A549 (cell line): ENCODE data around the gene STX16. TPM values are rescaled to one million over a fixed set of nuclear protein-coding genes. Genes with fewer than 3 reads are reported as not detected.

Source experiments
- ATAC-seq, 2 experiments: fragments of 200-7000 bp in 1 of 2; fragments of >200 bp in 1 of 2; cut with Nextera tagmentation in 1 of 2; cut with Tn5 transposase in 1 of 2; 3 replicates each; pipeline versions ENCODE4 v1.8.0 to v1.9.1; 2018 to 2020; ENCODE audit warnings: mild to moderate bottlenecking in 1 of 2, moderate library complexity in 1 of 2
- CTCF ChIA-PET: fragments of 300-600 bp; sonication (Branson Sonifier 250); formaldehyde crosslinking; extraction: SDS; loops from one replicate; lab custom pipeline; 2021; ENCODE audit warnings: antibody characterized with exemption, inconsistent platforms; lab: Yijun Ruan, JAX
- POLR2A ChIA-PET: fragments of 350-600 bp; formaldehyde crosslinking; extraction: SDS; loops from one replicate; lab custom pipeline; 2021; ENCODE audit warnings: antibody characterized with exemption, inconsistent platforms; lab: Yijun Ruan, JAX
- DNase-seq, 2 experiments: peaks; one replicate each; pipeline versions ENCODE4 v3.0.0 to v3.0.0-alpha.2; 2011 to 2016; ENCODE audit warnings: low read depth in 1 of 2, low spot score in 1 of 2
- FAIRE-seq: peaks from 2 replicates; lab custom pipeline; 2011; peaks lifted over from hg19 to GRCh38; lab: Jason Lieb, UNC
- H3K27ac ChIP-seq, 2 experiments: fragments of >200 bp; sonication (Bioruptor Twin); formaldehyde crosslinking; 3 replicates each; pipeline ENCODE4 v1.5.1; 2016 to 2017
- H3K4me1 ChIP-seq: fragments of >200 bp; sonication (Bioruptor Twin); formaldehyde crosslinking; 3 replicates; pipeline ENCODE4 v1.6.1; 2016
- H3K4me2 ChIP-seq: fragments of >200 bp; sonication (Bioruptor Twin); formaldehyde crosslinking; 3 replicates; pipeline ENCODE4 v1.6.1; 2016
- H3K4me3 ChIP-seq: fragments of >200 bp; sonication (Bioruptor Twin); formaldehyde crosslinking; 3 replicates; pipeline ENCODE4 v1.5.1; 2016
- H3K9me3 ChIP-seq: fragments of >200 bp; sonication (Bioruptor Twin); formaldehyde crosslinking; 3 replicates; pipeline ENCODE4 v1.6.1; 2016
- ATOH8 ChIP-seq: fragments of 250-450 bp; sonication (Bioruptor Pico); IDR thresholded peaks from 2 replicates; pipeline ENCODE4 v1.5.0; 2020; ENCODE audit warnings: low read depth, mild to moderate bottlenecking, moderate library complexity
- BCL3 ChIP-seq: fragments of >200 bp; sonication (Bioruptor Twin); formaldehyde crosslinking; IDR thresholded peaks from 3 replicates; pipeline ENCODE4 v1.6.1; 2016
- BHLHE40 ChIP-seq: IDR thresholded peaks from 2 replicates; pipeline ENCODE4 v1.6.1; 2012; ENCODE audit warnings: low read depth, low read length, inconsistent platforms
- CBX8 ChIP-seq: fragments of 200-600 bp; sonication (generic); IDR thresholded peaks from 2 replicates; pipeline ENCODE4 v1.6.1; 2016
- CEBPB ChIP-seq, 2 experiments: fragments of >200 bp in 1 of 2; sonication (Bioruptor Twin) in 1 of 2; formaldehyde crosslinking in 1 of 2; IDR thresholded peaks; 2 replicates each; pipeline ENCODE4 v1.6.1; 2012 to 2016
- CHD2 ChIP-seq: fragments of 150-350 bp; IDR thresholded peaks from 2 replicates; pipeline ENCODE4 v1.6.1; 2014; ENCODE audit warnings: low read length; ENCODE audit not compliant: partially characterized antibody
- CHD4 ChIP-seq: fragments of 200-600 bp; sonication (generic); IDR thresholded peaks from 2 replicates; pipeline ENCODE4 v1.6.1; 2016; ENCODE audit warnings: antibody characterized with exemption, mild to moderate bottlenecking, borderline replicate concordance
- EHMT2 ChIP-seq: fragments of 200-600 bp; sonication (generic); IDR thresholded peaks from 2 replicates; pipeline ENCODE4 v1.6.1; 2016; ENCODE audit warnings: antibody characterized with exemption, low read depth, mild to moderate bottlenecking, moderate library complexity
- ELK1 ChIP-seq: fragments of 150-350 bp; IDR thresholded peaks from 2 replicates; pipeline ENCODE4 v1.6.1; 2014; ENCODE audit warnings: low read depth, mild to moderate bottlenecking, low read length
- FOSL2 ChIP-seq, 2 experiments: fragments of 450-650 bp in 1 of 2; fragments of >200 bp in 1 of 2; sonication (Bioruptor Twin) in 1 of 2; formaldehyde crosslinking; IDR thresholded peaks; 2 replicates each; pipeline versions ENCODE4 v1.5.0 to v1.6.1; 2016 to 2020; ENCODE audit warnings: mild to moderate bottlenecking in 1 of 2, moderate library complexity in 1 of 2
- FOXS1 ChIP-seq: fragments of 250-450 bp; sonication (Bioruptor Pico); IDR thresholded peaks from 2 replicates; pipeline ENCODE4 v1.5.0; 2020; ENCODE audit warnings: mild to moderate bottlenecking, moderate library complexity
- GATA3 ChIP-seq: IDR thresholded peaks from 2 replicates; pipeline ENCODE4 v1.6.1; 2012; ENCODE audit warnings: borderline replicate concordance
- HMGXB4 ChIP-seq: fragments of 250-450 bp; sonication (Bioruptor Pico); IDR thresholded peaks from 2 replicates; pipeline ENCODE4 v1.5.0; 2021; ENCODE audit warnings: mild to moderate bottlenecking, moderate library complexity, borderline replicate concordance
- HOXB13 ChIP-seq: fragments of 250-450 bp; sonication (Bioruptor Pico); IDR thresholded peaks from 2 replicates; pipeline ENCODE4 v1.5.0; 2020; ENCODE audit warnings: low read depth, mild to moderate bottlenecking, moderate library complexity
- HOXB5 ChIP-seq: fragments of 250-450 bp; sonication (Bioruptor Pico); IDR thresholded peaks from 2 replicates; pipeline ENCODE4 v1.5.0; 2020; ENCODE audit warnings: mild to moderate bottlenecking, moderate library complexity
- JUNB ChIP-seq: fragments of >200 bp; sonication (Bioruptor Twin); formaldehyde crosslinking; IDR thresholded peaks from 2 replicates; pipeline ENCODE4 v1.6.1; 2016
- MAZ ChIP-seq: fragments of 150-350 bp; IDR thresholded peaks from 2 replicates; pipeline ENCODE4 v1.6.1; 2014; ENCODE audit warnings: antibody characterized with exemption, low read depth, low read length, borderline replicate concordance
- POLR2AphosphoS2 ChIP-seq: conservative IDR thresholded peaks from 2 replicates; pipeline ENCODE4 v1.6.1; 2012; ENCODE audit warnings: low read length, improper control_type of control experiment, inconsistent platforms
- RARB ChIP-seq: fragments of 250-450 bp; sonication (Bioruptor Pico); IDR thresholded peaks from 2 replicates; pipeline ENCODE4 v1.8.0; 2021; ENCODE audit warnings: mild to moderate bottlenecking, moderate library complexity
- REST ChIP-seq: fragments of 200-600 bp; sonication (generic); IDR thresholded peaks from 2 replicates; pipeline ENCODE4 v1.6.1; 2016; ENCODE audit warnings: antibody characterized with exemption, mild to moderate bottlenecking, moderate library complexity
- RFX5 ChIP-seq: fragments of 450-650 bp; IDR thresholded peaks from 2 replicates; pipeline ENCODE4 v1.7.1; 2014; ENCODE audit warnings: antibody characterized with exemption, mild to moderate bottlenecking, moderate library complexity
- SMC3 ChIP-seq: fragments of >200 bp; sonication (Bioruptor Twin); formaldehyde crosslinking; IDR thresholded peaks from 3 replicates; pipeline ENCODE4 v1.6.1; 2018; ENCODE audit warnings: inconsistent platforms
- TP53 ChIP-seq: fragments of 250-450 bp; sonication (Bioruptor Pico); IDR thresholded peaks from 2 replicates; pipeline ENCODE4 v1.5.0; 2021; ENCODE audit warnings: mild to moderate bottlenecking, moderate library complexity
- ZNF302 ChIP-seq: fragments of 250-450 bp; sonication (Bioruptor Pico); IDR thresholded peaks from 2 replicates; pipeline ENCODE4 v1.9.0; 2021; ENCODE audit warnings: inconsistent platforms, mild to moderate bottlenecking, moderate library complexity
- ZSCAN20 ChIP-seq: fragments of 250-450 bp; sonication (Bioruptor Pico); IDR thresholded peaks from 2 replicates; pipeline ENCODE4 v1.8.0; 2022; ENCODE audit warnings: mild to moderate bottlenecking, moderate library complexity
- WGBS: methylation state at CpG from one replicate; pipeline ENCODE4 v1.1.6; 2017; ENCODE audit errors: missing lambda C conversion rate; 5-methylcytosine and 5-hydroxymethylcytosine counted together
- polyA plus RNA-seq, 4 experiments: library from polyadenylated mRNA; depleted of rRNA in 3 of 4; stranded (reverse); fragments of >200 nt; fragmentation: RNase III in 1 of 4; extraction: RNeasy Plus Mini Kit Qiagen cat#74134 plus additional on column Dnase treatment in 1 of 4; gene quantifications; 2 replicates in 3 of 4; 3 replicates in 1 of 4; pipeline ENCODE4 v1.2.3, GENCODE V29; 2011 to 2017

The STX16 gene
- polyA plus RNA-seq, 2 of the 4 experiments (the other 2 are of a cell fraction), result 68.5 to 71.6 TPM

- TF ChIP-seq HMGXB4 (CRISPR knock-in tag), result no peak
- TF ChIP-seq EHMT2, result no peak
- no peak for TF ChIP-seq TP53 (CRISPR knock-in tag)
- TF ChIP-seq GATA3, result no peak
Observed at GRCh38 chr20:58706975-58707681, 56.0 kb downstream of the STX16 start (continued).

- Histone ChIP-seq H3K4me2 (no peak overlapping the region), H3K27ac (no peak overlapping the region), H3K4me3 (no peak overlapping the region), H3K9me3 (no peaks in the 10 kb centered on the region), H3K4me1 (no peaks in the 10 kb centered on the region)
- DNase-seq (no peak), FAIRE-seq (no peak), ATAC-seq (no peak)
- POLR2A ChIA-PET, result no interaction called here
- no peak for TF ChIP-seq HOXB5 (CRISPR knock-in tag)
- TF ChIP-seq HOXB13 (CRISPR knock-in tag), result no peak
- TF ChIP-seq JUNB, result no peak
- TF ChIP-seq BCL3, result no peak
- no peak for TF ChIP-seq CHD4
- no peak for TF ChIP-seq RFX5
- TF ChIP-seq SMC3, result no peak
- no peak for TF ChIP-seq CEBPB (IDR thresholded peaks at IDR 0.05)
- WGBS, result 93% methylated on average over 10 of the region's 10 CpGs
- CTCF ChIA-PET, result interaction anchor here (0.6 to 1.1 kb wide), 2 partner anchors 134 to 474 kb away, joined by 3 read pairs; no protein-coding TSS in a partner anchor
Observed at GRCh38 chr20:58707770-58708169, 56.7 kb downstream of the STX16 start.

GRCh38 chr20:58708246-58708931 is 57.3 kb downstream of the STX16 start:
- CTCF ChIA-PET, result interaction anchor here (0.6 to 0.9 kb wide), 2 partner anchors 25 to 133 kb away, joined by 3 read pairs; no protein-coding TSS in a partner anchor
- TF ChIP-seq CEBPB (IDR thresholded peaks at IDR 0.05) (no peak), TP53 (CRISPR knock-in tag) (no peak), ELK1 (no peak), REST (no peak), HOXB5 (CRISPR knock-in tag) (no peak), BHLHE40 (no peak), ZSCAN20 (CRISPR knock-in tag) (no peak), GATA3 (no peak), FOXS1 (CRISPR knock-in tag) (no peak), CHD2 (no peak), MAZ (no peak), ZNF302 (CRISPR knock-in tag) (no peak), CBX8 (no peak), ATOH8 (CRISPR knock-in tag) (no peak), POLR2AphosphoS2 (no peak), FOSL2 (IDR thresholded peaks at IDR 0.05) (no peak), FOSL2 (CRISPR knock-in tag; IDR thresholded peaks at IDR 0.05) (no peak), RARB (CRISPR knock-in tag) (no peak)

More at GRCh38 chr20:58708246-58708931, 57.3 kb downstream of the STX16 start:
- H3K4me3 ChIP-seq, result no peak overlapping the region
- POLR2A ChIA-PET, result no interaction called here
- H3K9me3 ChIP-seq, result no peaks in the 10 kb centered on the region
- H3K4me1 ChIP-seq, result no peaks in the 10 kb centered on the region
- H3K27ac ChIP-seq, result no peak overlapping the region
- WGBS, result 91% methylated on average over 26 of the region's 28 CpGs
- DNase-seq (no peak), ATAC-seq (no peak), FAIRE-seq (no peak)
- no peak overlapping the region for H3K4me2 ChIP-seq
